ENCODE data around the gene PCDHGA10. TPM values are rescaled to one million over a fixed set of nuclear protein-coding genes. Genes with fewer than 3 reads are reported as not detected.
"Not testable (repeated sequence)": the region's sequence is repeated elsewhere in the genome, so short reads cannot be mapped to it uniquely, and the experiment has no call there.

Gene PCDHGA10
- total and polyA plus RNA-seq, 12 donors, result 0.64 to 9.7 (median 7.1) TPM

DNA sequence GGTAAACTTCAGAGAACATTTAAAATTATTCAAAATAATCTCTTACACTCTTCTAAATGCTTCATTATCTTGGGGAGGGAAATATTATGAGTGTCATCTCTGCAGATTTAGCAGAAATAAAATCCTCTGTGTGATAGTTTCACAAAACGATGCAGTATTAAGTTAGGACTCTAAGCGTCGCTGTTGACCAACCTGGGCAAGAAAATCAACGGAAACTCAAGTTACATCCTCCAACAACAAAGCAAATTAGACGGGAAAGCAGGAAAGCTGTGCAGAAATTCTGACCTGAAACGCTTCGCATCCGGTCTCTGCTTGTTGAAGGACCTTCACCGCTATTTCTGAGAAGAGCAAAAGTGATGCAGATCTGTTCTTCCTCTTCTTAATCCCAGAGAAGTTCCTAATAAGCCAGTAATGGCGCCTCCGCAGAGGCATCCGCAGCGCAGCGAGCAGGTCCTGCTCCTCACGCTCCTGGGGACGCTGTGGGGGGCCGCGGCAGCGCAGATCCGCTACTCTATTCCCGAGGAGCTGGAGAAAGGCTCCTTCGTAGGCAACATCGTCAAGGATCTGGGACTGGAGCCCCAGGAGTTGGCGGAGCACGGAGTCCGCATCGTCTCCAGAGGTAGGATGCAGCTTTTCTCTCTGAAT is 39.0 kb upstream of the PCDHGA10 start, which contains the start of gene PCDHGA6:
TSS of gene PCDHGA6 (plus strand) at position 219 of the 645 bp plus-strand sequence. CDS start at position 412, 193 bp downstream.
- H3K9me3 ChIP-seq (replicated peaks in 1 of 3), result peaks cover 3 to 41% (median 8%) of the 10 kb centered on the region in 3 donors
- H3K4me3 ChIP-seq, result peak within 1 kb of the TSS in 1 of 4 donors; percentile 20
- intact Hi-C loops (cut with DNase I), result no loop called here
- WGBS, 4 donors, result 10 to 18% (median 15%) methylated on average over 23 to 27 of the region's 27 CpGs
- H3K36me3 ChIP-seq (replicated peaks in 1 of 2), result no peaks in the 10 kb centered on the region
- no peaks in the 10 kb centered on the region for H3K4me1 ChIP-seq (replicated peaks in 1 of 2)
- no peak for DNase-seq
- H3K27me3 ChIP-seq, result no peaks in the 10 kb centered on the region
- no peak within 1 kb of the TSS for H3K27ac ChIP-seq
- TF ChIP-seq POLR2A (IDR thresholded peaks at IDR 0.05), result no peak
- TF ChIP-seq, protein P1, sequence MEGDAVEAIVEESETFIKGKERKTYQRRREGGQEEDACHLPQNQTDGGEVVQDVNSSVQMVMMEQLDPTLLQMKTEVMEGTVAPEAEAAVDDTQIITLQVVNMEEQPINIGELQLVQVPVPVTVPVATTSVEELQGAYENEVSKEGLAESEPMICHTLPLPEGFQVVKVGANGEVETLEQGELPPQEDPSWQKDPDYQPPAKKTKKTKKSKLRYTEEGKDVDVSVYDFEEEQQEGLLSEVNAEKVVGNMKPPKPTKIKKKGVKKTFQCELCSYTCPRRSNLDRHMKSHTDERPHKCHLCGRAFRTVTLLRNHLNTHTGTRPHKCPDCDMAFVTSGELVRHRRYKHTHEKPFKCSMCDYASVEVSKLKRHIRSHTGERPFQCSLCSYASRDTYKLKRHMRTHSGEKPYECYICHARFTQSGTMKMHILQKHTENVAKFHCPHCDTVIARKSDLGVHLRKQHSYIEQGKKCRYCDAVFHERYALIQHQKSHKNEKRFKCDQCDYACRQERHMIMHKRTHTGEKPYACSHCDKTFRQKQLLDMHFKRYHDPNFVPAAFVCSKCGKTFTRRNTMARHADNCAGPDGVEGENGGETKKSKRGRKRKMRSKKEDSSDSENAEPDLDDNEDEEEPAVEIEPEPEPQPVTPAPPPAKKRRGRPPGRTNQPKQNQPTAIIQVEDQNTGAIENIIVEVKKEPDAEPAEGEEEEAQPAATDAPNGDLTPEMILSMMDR (IDR thresholded peaks at IDR 0.05), result peak in 4 of 6 experiments; percentile 11 to 30 (median 24)

DNA sequence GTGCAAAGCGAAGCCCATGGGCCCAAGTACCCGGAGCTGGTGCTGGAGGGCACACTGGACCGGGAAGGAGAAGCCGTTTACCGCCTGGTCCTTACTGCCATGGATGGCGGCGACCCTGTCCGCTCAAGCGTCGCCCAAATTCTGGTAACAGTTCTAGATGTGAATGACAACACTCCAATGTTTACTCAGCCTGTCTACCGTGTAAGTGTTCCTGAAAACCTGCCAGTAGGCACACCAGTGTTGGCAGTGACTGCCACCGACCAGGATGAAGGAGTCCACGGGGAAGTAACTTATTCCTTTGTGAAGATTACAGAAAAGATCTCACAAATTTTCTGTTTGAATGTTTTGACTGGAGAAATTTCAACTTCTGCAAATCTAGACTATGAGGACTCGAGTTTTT is 38.2 kb upstream of the PCDHGA10 start:
- DNase-seq, result no peak
- Histone ChIP-seq H3K27ac (no peak overlapping the region), H3K9me3 (replicated peaks in 1 of 3) (peaks cover 4 to 41% (median 8%) of the 10 kb centered on the region in 3 donors), H3K36me3 (replicated peaks in 1 of 2) (no peaks in the 10 kb centered on the region), H3K27me3 (no peaks in the 10 kb centered on the region), H3K4me1 (replicated peaks in 1 of 2) (no peaks in the 10 kb centered on the region), H3K4me3 (peak overlapping the region in 1 of 4 donors; percentile 7)
- TF ChIP-seq, protein P1 (IDR thresholded peaks at IDR 0.05), result no peak
- no peak for TF ChIP-seq POLR2A (IDR thresholded peaks at IDR 0.05)
- WGBS, 4 donors, result 50 to 67% (median 59%) methylated on average over 14 of the region's 14 CpGs
- intact Hi-C loops (cut with DNase I), result no loop called here

DNA sequence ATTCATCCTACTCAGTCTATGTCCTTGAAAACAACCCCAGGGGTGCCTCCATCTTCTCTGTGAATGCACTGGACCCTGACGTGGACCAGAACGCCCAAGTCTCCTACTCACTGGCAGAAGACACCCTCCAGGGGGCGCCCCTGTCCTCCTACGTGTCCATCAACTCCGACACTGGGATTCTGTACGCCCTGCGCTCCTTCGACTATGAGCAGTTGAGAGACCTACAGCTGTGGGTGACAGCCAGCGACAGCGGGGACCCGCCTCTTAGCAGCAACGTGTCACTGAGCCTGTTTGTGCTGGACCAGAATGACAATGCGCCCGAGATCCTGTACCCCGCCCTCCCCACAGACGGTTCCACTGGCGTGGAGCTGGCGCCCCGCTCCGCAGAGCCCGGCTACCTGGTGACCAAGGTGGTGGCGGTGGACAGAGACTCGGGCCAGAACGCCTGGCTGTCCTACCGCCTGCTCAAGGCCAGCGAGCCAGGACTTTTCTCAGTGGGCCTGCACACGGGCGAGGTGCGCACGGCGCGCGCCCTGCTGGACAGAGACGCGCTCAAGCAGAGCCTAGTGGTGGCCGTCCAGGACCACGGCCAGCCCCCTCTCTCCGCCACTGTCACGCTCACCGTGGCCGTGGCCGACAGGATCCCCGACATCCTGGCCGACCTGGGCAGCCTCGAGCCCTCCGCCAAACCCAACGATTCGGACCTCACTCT is 37.2 kb upstream of the PCDHGA10 start:
- H3K4me1 ChIP-seq (replicated peaks in 1 of 2); H3K36me3 ChIP-seq (replicated peaks in 1 of 2); intact Hi-C loops (cut with DNase I); H3K27me3 ChIP-seq; DNase-seq; H3K4me3 ChIP-seq; H3K27ac ChIP-seq: not testable (repeated sequence)
- 42 to 50% (median 47%) methylated on average over 2 to 39 of the region's 48 CpGs for WGBS, 4 donors
- peaks cover 4 to 41% (median 8%) of the 10 kb centered on the region in 3 donors for H3K9me3 ChIP-seq (replicated peaks in 1 of 3)

DNA sequence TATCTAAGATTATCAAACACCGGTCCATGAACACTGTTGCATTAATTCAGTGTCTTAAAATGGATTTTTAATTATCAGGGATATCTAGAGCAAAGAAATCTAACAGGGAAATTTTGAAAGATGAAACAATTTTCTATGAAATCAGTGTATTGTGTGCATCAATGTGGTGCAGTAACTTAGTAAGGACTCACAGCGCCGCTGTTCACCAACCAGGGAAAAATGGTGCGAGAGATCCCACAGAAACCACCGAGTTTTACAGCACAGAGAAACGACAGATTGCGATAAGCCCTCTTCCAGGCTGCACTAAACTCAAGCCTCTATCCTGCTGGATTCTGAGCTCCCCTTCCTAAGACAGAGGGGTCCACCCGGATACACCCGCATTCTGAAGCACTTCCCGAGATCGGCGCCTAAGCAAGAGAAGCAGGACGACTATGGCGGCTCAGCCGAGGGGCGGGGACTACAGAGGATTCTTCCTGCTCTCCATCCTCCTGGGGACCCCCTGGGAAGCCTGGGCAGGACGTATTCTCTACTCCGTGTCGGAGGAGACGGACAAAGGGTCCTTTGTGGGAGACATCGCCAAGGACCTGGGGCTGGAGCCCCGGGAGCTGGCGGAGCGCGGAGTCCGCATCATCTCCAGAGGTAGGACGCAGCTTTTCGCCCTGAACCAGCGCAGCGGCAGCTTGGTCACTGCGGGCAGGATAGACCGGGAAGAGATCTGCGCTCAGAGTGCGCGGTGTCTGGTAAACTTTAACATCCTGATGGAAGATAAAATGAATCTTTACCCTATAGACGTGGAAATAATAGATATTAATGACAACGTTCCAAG is 30.1 kb upstream of the PCDHGA10 start, which contains the start of gene PCDHGA7:
TSS of gene PCDHGA7 (plus strand) at position 274 of the 826 bp plus-strand sequence. CDS start at position 432, 158 bp downstream.
- intact Hi-C loops (cut with DNase I), result no loop called here
- Histone ChIP-seq H3K4me1 (replicated peaks in 1 of 2) (no peaks in the 10 kb centered on the region), H3K36me3 (replicated peaks in 1 of 2) (no peaks in the 10 kb centered on the region), H3K27ac (no peak within 1 kb of the TSS), H3K4me3 (peak within 1 kb of the TSS in 1 of 4 donors; percentile 27), H3K27me3 (no peaks in the 10 kb centered on the region), H3K9me3 (replicated peaks in 1 of 3) (peaks cover 4 to 19% (median 10%) of the 10 kb centered on the region in 3 donors)
- no peak for TF ChIP-seq POLR2A (IDR thresholded peaks at IDR 0.05)
- 10 to 21% (median 12%) methylated on average over 25 to 37 of the region's 37 CpGs for WGBS, 4 donors
- no peak for DNase-seq

DNA sequence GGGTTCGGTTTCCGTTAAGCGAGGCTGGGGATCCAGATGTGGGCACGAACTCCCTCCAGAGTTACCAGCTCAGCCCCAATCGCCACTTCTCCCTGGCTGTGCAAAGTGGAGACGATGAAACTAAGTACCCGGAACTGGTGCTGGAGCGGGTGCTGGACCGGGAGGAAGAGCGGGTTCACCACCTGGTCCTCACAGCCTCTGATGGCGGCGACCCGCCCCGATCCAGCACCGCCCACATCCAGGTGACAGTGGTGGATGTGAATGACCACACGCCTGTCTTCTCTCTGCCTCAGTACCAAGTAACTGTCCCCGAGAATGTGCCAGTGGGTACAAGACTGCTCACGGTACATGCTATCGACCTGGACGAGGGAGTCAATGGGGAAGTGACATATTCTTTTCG is 29.4 kb upstream of the PCDHGA10 start:
- TF ChIP-seq POLR2A (IDR thresholded peaks at IDR 0.05), result no peak
- TF ChIP-seq, protein P1 (IDR thresholded peaks at IDR 0.05), result no peak
- no peak for DNase-seq
- H3K27ac ChIP-seq, result no peak overlapping the region
- H3K36me3 ChIP-seq (replicated peaks in 1 of 2), result no peaks in the 10 kb centered on the region
- no peak overlapping the region for H3K4me3 ChIP-seq
- H3K9me3 ChIP-seq (replicated peaks in 1 of 3), result peaks cover 4 to 19% (median 12%) of the 10 kb centered on the region in 3 donors
- H3K27me3 ChIP-seq, result no peaks in the 10 kb centered on the region
- no peaks in the 10 kb centered on the region for H3K4me1 ChIP-seq (replicated peaks in 1 of 2)
- 28 to 46% (median 35%) methylated on average over 17 to 21 of the region's 21 CpGs for WGBS, 4 donors
- intact Hi-C loops (cut with DNase I), result no loop called here
